ENCODE data around the gene CLNS1A.

The CLNS1A gene

DNA sequence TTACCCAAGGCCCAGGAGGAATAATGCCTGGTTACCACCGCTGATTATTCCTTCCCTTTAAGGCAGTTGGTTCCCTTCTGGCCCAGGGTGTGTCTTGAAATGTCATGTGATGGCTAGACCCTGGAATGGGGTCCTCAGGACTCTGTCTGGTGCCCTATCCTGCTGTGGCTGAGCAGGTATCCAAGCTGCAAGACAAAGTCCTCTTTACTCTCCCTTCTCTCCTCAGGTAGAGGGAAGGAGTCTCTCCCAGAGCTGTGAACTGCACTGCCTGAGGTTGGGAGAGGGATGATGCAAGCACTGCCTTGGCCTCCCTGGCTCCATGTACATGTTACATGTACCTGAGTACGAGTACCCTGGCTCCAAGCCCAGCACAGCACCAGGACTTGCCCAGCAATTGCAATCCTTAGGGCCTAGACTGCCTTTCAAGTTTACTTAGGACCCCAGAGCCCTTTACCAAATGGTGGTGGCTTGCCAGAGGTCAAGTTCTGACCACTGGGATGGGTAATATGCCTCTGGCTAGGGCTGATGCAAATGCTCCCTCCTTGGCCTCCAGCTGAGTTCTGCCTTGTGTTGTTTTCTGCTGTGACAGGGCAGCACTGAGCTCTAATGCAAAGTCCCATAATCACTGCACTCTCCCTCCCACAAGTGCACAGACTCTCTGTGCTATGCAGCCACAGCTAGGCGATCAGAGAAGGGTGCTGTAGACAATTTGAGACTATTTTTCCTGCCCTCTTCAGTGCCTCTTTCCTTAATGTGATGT is 68.5 kb downstream of the CLNS1A start:
- Histone ChIP-seq H3K79me2 (ENCODE audit: low read length) (no peaks in the 10 kb centered on the region), H4K20me1 (ENCODE audit: insufficient read depth, low read length) (no peaks in the 10 kb centered on the region), H2AFZ (ENCODE audit: low read length) (no peak overlapping the region), H3F3A (ENCODE audit: insufficient read depth, low read length) (no peaks in the 10 kb centered on the region), H3K9me3 (replicated peaks; ENCODE audit: insufficient read depth, low read length) (no peaks in the 10 kb centered on the region), H3K9me2 (replicated peaks; ENCODE audit: insufficient read depth, low read length) (no peaks in the 10 kb centered on the region), H3K4me3 (ENCODE audit: low read length) (no peak overlapping the region), H3K27me3 (replicated peaks; ENCODE audit: insufficient read depth, low read length) (no peaks in the 10 kb centered on the region), H3K36me3 (replicated peaks; ENCODE audit: insufficient read depth, low read length) (no peaks in the 10 kb centered on the region), H3K4me2 (ENCODE audit: low read depth, low read length) (no peak overlapping the region), H3K27ac (ENCODE audit: low read length) (no peak overlapping the region), H3K4me1 (ENCODE audit: low read length) (no peaks in the 10 kb centered on the region), H3K9ac (ENCODE audit: low read length) (no peak overlapping the region)
- no peak for DNase-seq
- TF ChIP-seq EZH2phosphoT487 (IDR thresholded peaks at IDR 0.05; ENCODE audit: low read length) (no peak), CTCF (IDR thresholded peaks at IDR 0.05; ENCODE audit: low read length) (no peak), EZH2 (optimal IDR thresholded peaks at IDR 0.05; ENCODE audit: low read depth, low read length) (no peak)

DNA sequence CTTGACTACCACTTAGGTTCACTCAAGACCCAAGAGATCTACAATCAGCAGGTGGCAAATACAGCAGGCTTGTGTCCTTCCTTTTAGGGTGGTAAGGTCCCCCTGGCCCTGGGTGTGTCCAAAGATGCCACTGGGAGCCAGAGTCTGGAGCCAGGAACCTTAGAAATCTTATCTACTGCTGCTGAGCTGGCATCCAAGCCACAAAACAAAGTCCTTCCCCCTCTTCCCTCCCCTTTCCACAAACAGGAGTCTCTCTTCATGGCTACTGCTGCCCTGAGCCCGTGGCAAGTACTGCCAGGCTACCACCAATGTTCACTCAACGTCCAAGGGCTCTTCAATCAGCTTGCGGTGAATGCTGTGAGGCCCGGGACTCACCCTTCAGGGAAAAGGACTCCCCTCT is 69.3 kb downstream of the CLNS1A start:
- Histone ChIP-seq H3K4me3 (ENCODE audit: low read length) (no peak overlapping the region), H3K4me2 (ENCODE audit: low read depth, low read length) (no peak overlapping the region), H3K27ac (ENCODE audit: low read length) (no peak overlapping the region), H2AFZ (ENCODE audit: low read length) (no peak overlapping the region), H3K9ac (ENCODE audit: low read length) (no peak overlapping the region), H3K36me3 (replicated peaks; ENCODE audit: insufficient read depth, low read length) (no peaks in the 10 kb centered on the region), H3K9me2 (replicated peaks; ENCODE audit: insufficient read depth, low read length) (no peaks in the 10 kb centered on the region), H3K27me3 (replicated peaks; ENCODE audit: insufficient read depth, low read length) (no peaks in the 10 kb centered on the region), H3K9me3 (replicated peaks; ENCODE audit: insufficient read depth, low read length) (no peaks in the 10 kb centered on the region), H3F3A (ENCODE audit: insufficient read depth, low read length) (no peaks in the 10 kb centered on the region), H3K79me2 (ENCODE audit: low read length) (no peaks in the 10 kb centered on the region), H4K20me1 (ENCODE audit: insufficient read depth, low read length) (no peaks in the 10 kb centered on the region), H3K4me1 (ENCODE audit: low read length) (no peaks in the 10 kb centered on the region)
- TF ChIP-seq CTCF (IDR thresholded peaks at IDR 0.05; ENCODE audit: low read length): no peak
- TF ChIP-seq EZH2 (optimal IDR thresholded peaks at IDR 0.05; ENCODE audit: low read depth, low read length): no peak
- TF ChIP-seq EZH2phosphoT487 (IDR thresholded peaks at IDR 0.05; ENCODE audit: low read length): no peak
- no peak for DNase-seq
